Uterus (tissue), 4 donors: Measurements from ENCODE around the gene C9orf78. TPM values are rescaled to one million over a fixed set of nuclear protein-coding genes. Genes with fewer than 3 reads are reported as not detected.

Source experiments
- DNase-seq, 2 donors: peaks; one replicate each; pipeline ENCODE4 v3.0.0-alpha.2; 2019 to 2020
- H3K27ac ChIP-seq, 2 donors: fragments of 200-600 bp; sonication (generic); 1 replicate in 1 of 2; 2 replicates in 1 of 2; pipeline ENCODE4 v1.5.1; 2016 to 2018
- H3K27me3 ChIP-seq, 2 donors: fragments of 200-600 bp; sonication (generic); one replicate each; pipeline ENCODE4 v1.5.1; 2018 to 2019; ENCODE audit warnings: control low read depth in 1 of 2
- H3K36me3 ChIP-seq, 2 donors: fragments of 200-600 bp; sonication (generic); one replicate each; pipeline ENCODE4 v1.5.1; 2019; ENCODE audit warnings: control low read depth in 1 of 2
- H3K4me1 ChIP-seq, 2 donors: fragments of 200-600 bp; sonication (generic); one replicate each; pipeline ENCODE4 v1.5.1; 2018 to 2019; ENCODE audit warnings: control low read depth in 1 of 2
- H3K4me3 ChIP-seq, 2 donors: fragments of 200-600 bp; sonication (generic); 1 replicate in 1 of 2; 2 replicates in 1 of 2; pipeline ENCODE4 v1.5.1; 2018 to 2019; ENCODE audit warnings: mild to moderate bottlenecking in 1 of 2
- H3K9me3 ChIP-seq, 2 donors: fragments of 200-600 bp; sonication (generic); one replicate each; pipeline ENCODE4 v1.5.1; 2019; ENCODE audit warnings: control low read depth in 1 of 2
- POLR2A ChIP-seq, 2 donors: fragments of 450-650 bp; IDR thresholded peaks; one replicate each; pipeline ENCODE4 v1.6.1; 2016; ENCODE audit warnings: antibody characterized with exemption in 2 of 2, mild to moderate bottlenecking in 1 of 2, moderate library complexity in 1 of 2
- intact Hi-C: fragments of 100-400 bp; cut with DNase I; formaldehyde crosslinking; loops from one replicate; pipeline ENCODE4 v1.15.1; 2023; ENCODE audit warnings: low total_unique reads
- total RNA-seq, 4 donors: library from RNA; depleted of rRNA in 3 of 4; stranded (reverse); fragments of >200 nt in 3 of 4; gene quantifications; one replicate each; pipeline versions ENCODE4 v1.1.0 to v1.2.4, GENCODE V29; 2014 to 2023
- TF ChIP-seq, protein P1 (sequence below), 4 experiments: fragments of 200-600 bp in 2 of 4; fragments of 450-650 bp in 2 of 4; sonication (generic) in 2 of 4; IDR thresholded peaks; one replicate each; pipeline ENCODE4 v1.5.1; 2016 to 2019; ENCODE audit warnings: antibody characterized with exemption in 4 of 4, mild to moderate bottlenecking in 2 of 4, moderate library complexity in 1 of 4
- donor health status: DM: yes; HTN: yes; CAD: no.

Gene C9orf78
- total RNA-seq, 4 donors from 2014 or later: 17.4 to 56.9 (median 35.0) TPM

DNA sequence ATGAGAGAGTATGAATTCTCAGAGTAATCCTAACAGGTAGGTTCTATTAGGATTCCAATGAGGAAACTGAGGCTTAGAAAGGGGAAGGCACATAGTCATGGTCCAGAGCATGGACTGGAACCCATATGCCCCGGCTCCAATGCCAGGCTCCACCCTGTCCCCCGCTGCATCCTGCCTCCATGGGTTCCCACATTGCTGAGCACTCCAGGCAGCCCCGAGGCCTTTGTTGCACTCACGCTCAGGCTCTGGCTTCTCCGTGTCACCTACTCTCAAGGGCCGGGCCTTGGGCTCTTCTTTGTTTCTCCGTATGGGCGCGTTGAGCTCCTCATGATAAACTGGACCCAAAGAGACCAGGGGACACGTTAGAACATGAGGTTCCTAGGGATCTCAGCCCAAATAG is 6.1 kb downstream of the C9orf78 start:
- Histone ChIP-seq H3K9me3 (no peaks in the 10 kb centered on the region), H3K4me1 (peaks cover 0 to 4% of the 10 kb centered on the region in 2 donors), H3K27me3 (no peaks in the 10 kb centered on the region), H3K4me3 (no peak overlapping the region), H3K36me3 (no peaks in the 10 kb centered on the region), H3K27ac (no peak overlapping the region)
- TF ChIP-seq POLR2A (IDR thresholded peaks at IDR 0.05): no peak
- TF ChIP-seq, protein P1, sequence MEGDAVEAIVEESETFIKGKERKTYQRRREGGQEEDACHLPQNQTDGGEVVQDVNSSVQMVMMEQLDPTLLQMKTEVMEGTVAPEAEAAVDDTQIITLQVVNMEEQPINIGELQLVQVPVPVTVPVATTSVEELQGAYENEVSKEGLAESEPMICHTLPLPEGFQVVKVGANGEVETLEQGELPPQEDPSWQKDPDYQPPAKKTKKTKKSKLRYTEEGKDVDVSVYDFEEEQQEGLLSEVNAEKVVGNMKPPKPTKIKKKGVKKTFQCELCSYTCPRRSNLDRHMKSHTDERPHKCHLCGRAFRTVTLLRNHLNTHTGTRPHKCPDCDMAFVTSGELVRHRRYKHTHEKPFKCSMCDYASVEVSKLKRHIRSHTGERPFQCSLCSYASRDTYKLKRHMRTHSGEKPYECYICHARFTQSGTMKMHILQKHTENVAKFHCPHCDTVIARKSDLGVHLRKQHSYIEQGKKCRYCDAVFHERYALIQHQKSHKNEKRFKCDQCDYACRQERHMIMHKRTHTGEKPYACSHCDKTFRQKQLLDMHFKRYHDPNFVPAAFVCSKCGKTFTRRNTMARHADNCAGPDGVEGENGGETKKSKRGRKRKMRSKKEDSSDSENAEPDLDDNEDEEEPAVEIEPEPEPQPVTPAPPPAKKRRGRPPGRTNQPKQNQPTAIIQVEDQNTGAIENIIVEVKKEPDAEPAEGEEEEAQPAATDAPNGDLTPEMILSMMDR (IDR thresholded peaks at IDR 0.05): no peak
- intact Hi-C loops: no loop called here
- DNase-seq: no peak

DNA sequence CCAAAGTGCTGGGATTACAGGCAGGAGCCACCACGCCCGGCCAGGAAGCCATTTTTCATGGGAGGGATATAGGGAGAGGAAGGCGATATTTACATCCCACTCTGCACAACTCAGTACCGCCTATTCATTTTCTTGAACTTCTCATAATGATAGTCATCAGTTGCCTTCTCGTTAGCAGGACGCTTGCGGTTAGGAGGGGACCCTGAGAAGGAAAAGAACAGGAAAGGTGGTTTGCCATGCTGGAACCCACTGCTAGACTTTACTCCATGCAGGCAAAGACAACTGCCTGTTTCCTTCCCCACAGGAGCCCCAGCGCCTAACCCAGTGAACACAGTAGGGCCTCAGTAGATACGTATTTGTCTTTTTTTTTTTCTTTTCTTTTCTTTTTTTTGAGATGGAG is 7.0 kb downstream of the C9orf78 start:
- TF ChIP-seq, protein P1 (IDR thresholded peaks at IDR 0.05): no peak
- no peak for TF ChIP-seq POLR2A (IDR thresholded peaks at IDR 0.05)

DNA sequence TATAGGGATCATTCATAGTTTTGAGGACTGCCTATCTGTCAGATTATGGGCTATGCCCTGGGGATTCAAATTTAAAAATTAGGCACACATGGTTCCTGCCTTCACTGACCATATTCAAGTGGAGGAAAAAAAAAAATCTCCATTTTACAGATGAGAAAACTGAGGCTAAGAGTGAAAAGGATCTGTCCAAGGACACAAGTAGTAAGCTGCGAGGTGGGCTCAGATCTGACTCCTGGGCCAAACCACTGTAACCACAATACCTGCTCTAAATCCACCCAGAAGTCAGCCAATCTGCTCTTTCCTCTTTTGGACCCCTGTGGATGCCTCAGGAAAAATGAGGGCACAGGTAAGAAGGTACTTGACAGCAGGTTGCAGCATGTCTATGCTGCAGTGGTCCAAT is 8.3 kb downstream of the C9orf78 start:
- H3K36me3 ChIP-seq: no peaks in the 10 kb centered on the region
- TF ChIP-seq, protein P1 (IDR thresholded peaks at IDR 0.05): no peak
- TF ChIP-seq POLR2A (IDR thresholded peaks at IDR 0.05): no peak
- H3K9me3 ChIP-seq: no peaks in the 10 kb centered on the region
- peaks cover 0 to 5% of the 10 kb centered on the region in 2 donors for H3K4me1 ChIP-seq
- intact Hi-C loops: no loop called here
- no peak overlapping the region for H3K27ac ChIP-seq
- H3K27me3 ChIP-seq: no peaks in the 10 kb centered on the region
- DNase-seq: no peak
- H3K4me3 ChIP-seq: no peak overlapping the region

More for the DNA sequence above, 7.0 kb downstream of the C9orf78 start:
- no peak overlapping the region for H3K27ac ChIP-seq
- no peak overlapping the region for H3K4me3 ChIP-seq
- no peaks in the 10 kb centered on the region for H3K9me3 ChIP-seq
- H3K27me3 ChIP-seq: no peaks in the 10 kb centered on the region
- H3K4me1 ChIP-seq: no peaks in the 10 kb centered on the region
- H3K36me3 ChIP-seq: no peaks in the 10 kb centered on the region
- intact Hi-C loops: no loop called here
- DNase-seq: no peak

DNA sequence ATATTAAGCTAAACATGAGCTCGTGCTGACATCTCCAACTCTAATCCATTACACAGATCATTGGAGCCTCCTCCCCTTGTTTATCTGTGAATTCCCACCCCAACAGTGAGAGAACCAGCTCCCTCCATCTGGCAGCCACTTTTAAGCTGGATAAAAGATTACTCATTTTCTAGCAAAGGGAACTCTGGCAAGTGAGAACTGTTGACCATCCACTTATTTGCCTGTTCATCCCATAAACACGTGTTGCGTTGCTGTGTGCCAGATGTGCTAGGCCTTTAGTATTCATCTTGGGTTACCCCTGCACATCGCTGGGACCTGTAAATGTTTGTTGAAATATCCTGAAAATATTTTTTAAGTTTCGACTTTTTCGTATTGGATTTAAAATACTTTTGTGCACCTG is 8.7 kb downstream of the C9orf78 start:
- H3K36me3 ChIP-seq: no peaks in the 10 kb centered on the region
- peaks cover 0 to 5% of the 10 kb centered on the region in 2 donors for H3K4me1 ChIP-seq
- no peak for DNase-seq
- no peaks in the 10 kb centered on the region for H3K9me3 ChIP-seq
- H3K4me3 ChIP-seq: no peak overlapping the region
- no peaks in the 10 kb centered on the region for H3K27me3 ChIP-seq
- no peak overlapping the region for H3K27ac ChIP-seq
- intact Hi-C loops: no loop called here
- TF ChIP-seq POLR2A (IDR thresholded peaks at IDR 0.05): no peak
- TF ChIP-seq, protein P1 (IDR thresholded peaks at IDR 0.05): no peak

DNA sequence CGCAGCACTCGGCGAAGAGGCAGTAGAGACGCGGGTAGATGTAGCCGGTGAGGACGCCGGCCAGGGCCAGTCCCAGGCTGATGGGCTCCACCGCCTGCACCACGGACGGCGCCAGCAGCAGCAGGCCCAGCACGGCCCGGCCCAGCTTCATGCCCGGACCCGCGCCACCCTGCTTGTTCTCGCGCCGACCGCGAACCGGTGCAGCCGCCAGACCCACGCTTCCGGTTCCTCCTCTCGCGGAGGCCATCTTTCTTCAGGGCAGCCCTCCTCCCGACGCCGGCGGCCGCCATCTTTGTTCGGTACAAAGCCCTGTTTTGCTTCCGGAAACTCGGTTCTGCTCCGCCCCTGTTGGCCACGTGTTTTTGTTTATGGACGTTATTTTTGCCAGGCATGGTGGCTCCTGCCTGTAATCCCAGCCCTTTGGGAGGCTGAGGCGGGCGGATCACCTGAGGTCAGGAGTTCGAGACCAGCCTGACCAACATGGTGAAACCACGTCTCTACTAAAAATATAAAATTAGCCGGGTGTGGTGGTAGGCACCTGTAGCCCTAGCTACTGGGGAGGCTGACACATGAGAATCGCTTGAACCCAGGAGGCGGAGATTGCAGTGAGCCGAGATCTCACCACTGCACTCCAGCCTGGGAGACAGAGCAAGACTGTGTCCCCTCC is 11.0 kb downstream of the C9orf78 start, which contains the start of gene TOR1A:
Gene TOR1A, minus strand, starts transcription at position 202 of the 667 bp plus-strand sequence. Its CDS starts 51 bp downstream, at position 151.
- peak within 1 kb of the TSS; percentile 83 to 97 for H3K4me3 ChIP-seq
- intact Hi-C loops: no loop called here
- H3K27ac ChIP-seq: peak within 1 kb of the TSS; percentile 76 to 85
- DNase-seq: peak; percentile 94 to 96
- H3K9me3 ChIP-seq: no peaks in the 10 kb centered on the region
- no peaks in the 10 kb centered on the region for H3K36me3 ChIP-seq
- peak; percentile 23 to 32 for TF ChIP-seq POLR2A (IDR thresholded peaks at IDR 0.05)
- TF ChIP-seq, protein P1 (IDR thresholded peaks at IDR 0.05): peak in 1 of 4 experiments; percentile 41
- peaks cover 0 to 5% of the 10 kb centered on the region in 2 donors for H3K4me1 ChIP-seq
- H3K27me3 ChIP-seq: no peaks in the 10 kb centered on the region
